Measurements from ENCODE around the gene PKD1L1. TPM values are rescaled to one million over a fixed set of nuclear protein-coding genes. Genes with fewer than 3 reads are reported as not detected.

The PKD1L1 gene
- total RNA-seq, 1 experiment from 2014 or later: 0.17 TPM

- Histone ChIP-seq H3K4me1 (ENCODE audit: insufficient read depth, low read length) (no peaks in the 10 kb centered on the region; the same call in 1 of the 2 replicates), H4K91ac (ENCODE audit: insufficient read length, low read depth, low read length) (no peak overlapping the region), H2AK5ac (ENCODE audit: insufficient read length, low read length) (no peak overlapping the region), H3K14ac (ENCODE audit: insufficient read depth, low read length) (no peak overlapping the region), H3K9me3 (ENCODE audit: control insufficient read depth, low read depth, low read length) (no peaks in the 10 kb centered on the region), H3K9ac (ENCODE audit: extremely low read depth, insufficient read length, low read length) (no peak overlapping the region), H3K4ac (ENCODE audit: low read depth, low read length) (no peak overlapping the region), H3T11ph (ENCODE audit: low read length) (no peak overlapping the region), H2BK20ac (ENCODE audit: low read depth, low read length, poor library complexity, severe bottlenecking) (no peak overlapping the region), H3K27ac (ENCODE audit: insufficient read length, low read depth, low read length) (no peak overlapping the region), H2AFZ (ENCODE audit: low read length) (no peak overlapping the region), H2BK5ac (ENCODE audit: insufficient read length, low read length) (no peak overlapping the region), H4K5ac (ENCODE audit: insufficient read length, low read depth, low read length) (no peak overlapping the region), H3K18ac (ENCODE audit: insufficient read length, low read depth, low read length) (no peak overlapping the region), H2BK12ac (ENCODE audit: insufficient read length, low read depth, low read length) (no peak overlapping the region), H3K4me2 (ENCODE audit: insufficient read depth, insufficient read length, low read length) (no peak overlapping the region), H3K23me2 (ENCODE audit: insufficient read length, low read depth, low read length, poor library complexity, severe bottlenecking) (no peaks in the 10 kb centered on the region), H4K20me1 (ENCODE audit: control insufficient read depth, insufficient read depth, insufficient read length) (no peaks in the 10 kb centered on the region), H3K79me2 (ENCODE audit: insufficient read depth, low read length) (no peaks in the 10 kb centered on the region), H3K23ac (ENCODE audit: insufficient read length, low read depth, low read length) (no peak overlapping the region), H3K27me3 (ENCODE audit: insufficient read depth, low read length) (no peaks in the 10 kb centered on the region), H2BK15ac (ENCODE audit: low read depth, low read length) (no peak overlapping the region), H3K79me1 (ENCODE audit: insufficient read depth, low read depth, low read length, poor library complexity, severe bottlenecking) (no peaks in the 10 kb centered on the region), H2BK120ac (ENCODE audit: low read depth, low read length, poor library complexity, severe bottlenecking) (no peak overlapping the region), H4K8ac (replicated peaks; ENCODE audit: insufficient read length, low read depth, low read length) (no peak overlapping the region), H3K56ac (ENCODE audit: insufficient read length, low read depth, low read length) (no peak overlapping the region)
- H3K27ac Mint-ChIP-seq: peak overlapping the region in 1 of 3 experiments; percentile 16; a peak in 1 of 7 replicates
- peaks cover 27% of the 10 kb centered on the region in 2 experiments for H3K4me1 Mint-ChIP-seq
- H3K36me3 Mint-ChIP-seq (ENCODE audit: insufficient read depth in 1 of 3, low read depth in 3 of 3): no peaks in the 10 kb centered on the region
- WGBS (ENCODE audit: extremely low coverage, insufficient read length, low lambda C conversion rate): no CpG with 5 or more reads among the region's 6 CpGs
- no peaks in the 10 kb centered on the region for H3K9me3 Mint-ChIP-seq
- H3K4me3 Mint-ChIP-seq: no peak overlapping the region
- DNase-seq: no peak
- TF ChIP-seq, protein P1, sequence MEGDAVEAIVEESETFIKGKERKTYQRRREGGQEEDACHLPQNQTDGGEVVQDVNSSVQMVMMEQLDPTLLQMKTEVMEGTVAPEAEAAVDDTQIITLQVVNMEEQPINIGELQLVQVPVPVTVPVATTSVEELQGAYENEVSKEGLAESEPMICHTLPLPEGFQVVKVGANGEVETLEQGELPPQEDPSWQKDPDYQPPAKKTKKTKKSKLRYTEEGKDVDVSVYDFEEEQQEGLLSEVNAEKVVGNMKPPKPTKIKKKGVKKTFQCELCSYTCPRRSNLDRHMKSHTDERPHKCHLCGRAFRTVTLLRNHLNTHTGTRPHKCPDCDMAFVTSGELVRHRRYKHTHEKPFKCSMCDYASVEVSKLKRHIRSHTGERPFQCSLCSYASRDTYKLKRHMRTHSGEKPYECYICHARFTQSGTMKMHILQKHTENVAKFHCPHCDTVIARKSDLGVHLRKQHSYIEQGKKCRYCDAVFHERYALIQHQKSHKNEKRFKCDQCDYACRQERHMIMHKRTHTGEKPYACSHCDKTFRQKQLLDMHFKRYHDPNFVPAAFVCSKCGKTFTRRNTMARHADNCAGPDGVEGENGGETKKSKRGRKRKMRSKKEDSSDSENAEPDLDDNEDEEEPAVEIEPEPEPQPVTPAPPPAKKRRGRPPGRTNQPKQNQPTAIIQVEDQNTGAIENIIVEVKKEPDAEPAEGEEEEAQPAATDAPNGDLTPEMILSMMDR (conservative IDR thresholded peaks at IDR 0.05): no peak
- peaks cover 20% of the 10 kb centered on the region for H3K27me3 Mint-ChIP-seq (ENCODE audit: low read depth)
Observed at GRCh38 chr7:47741984-47742383, 206.3 kb downstream of the PKD1L1 start.
